Esophagus (tissue), 2 donors: Measurements from ENCODE around the gene FAM120A. TPM values are rescaled to one million over a fixed set of nuclear protein-coding genes. Genes with fewer than 3 reads are reported as not detected.

ENCODE experiments used
- H3K27ac ChIP-seq, 2 donors: one replicate each; pipeline ENCODE4 v1.5.1; 2013; ENCODE audit warnings: low read depth in 2 of 2, mild to moderate bottlenecking in 2 of 2, inconsistent platforms in 1 of 2, low read length in 1 of 2, moderate library complexity in 1 of 2
- H3K27me3 ChIP-seq, 2 donors: one replicate each; pipeline ENCODE4 v1.6.1; 2013; ENCODE audit warnings: low read length in 2 of 2, control low read depth in 1 of 2, mild to moderate bottlenecking in 1 of 2; ENCODE audit not compliant: insufficient read depth in 2 of 2, control insufficient read depth in 1 of 2
- H3K36me3 ChIP-seq, 2 donors: one replicate each; pipeline ENCODE4 v1.6.1; 2013; ENCODE audit warnings: low read length in 1 of 2; ENCODE audit not compliant: control insufficient read depth in 2 of 2, insufficient read depth in 2 of 2
- H3K4me1 ChIP-seq, 2 donors: one replicate each; pipeline ENCODE4 v1.6.1; 2013; ENCODE audit warnings: low read length in 1 of 2; ENCODE audit not compliant: control insufficient read depth in 2 of 2, insufficient read depth in 2 of 2
- H3K4me3 ChIP-seq, 2 donors: one replicate each; pipeline ENCODE4 v1.5.1; 2013; ENCODE audit warnings: low read length in 2 of 2, mild to moderate bottlenecking in 2 of 2, low read depth in 1 of 2, moderate library complexity in 1 of 2
- H3K9me3 ChIP-seq, 2 donors: one replicate each; pipeline ENCODE4 v1.6.1; 2013; ENCODE audit warnings: mild to moderate bottlenecking in 2 of 2, low read depth in 1 of 2, low read length in 1 of 2, moderate library complexity in 1 of 2; ENCODE audit not compliant: control insufficient read depth in 2 of 2, insufficient read depth in 1 of 2
- WGBS, 2 donors: extraction: QIAGEN DNeasy Blood & Tissue Kit; methylation state at CpG; one replicate each; pipeline ENCODE4 v1.1.7; 2013; 5-methylcytosine and 5-hydroxymethylcytosine counted together
- polyA plus RNA-seq, 2 donors: library from polyadenylated mRNA; stranded (reverse); fragments of 200-250 nt; gene quantifications; one replicate each; pipeline ENCODE4 v1.2.3, GENCODE V29; 2013
- donor health status: healthy with polysubstance abuse.
- donor health status: Bipolar disorder and iron deficiency.

Gene FAM120A
- polyA plus RNA-seq, 2 donors, result 31.3 to 32.1 TPM

DNA sequence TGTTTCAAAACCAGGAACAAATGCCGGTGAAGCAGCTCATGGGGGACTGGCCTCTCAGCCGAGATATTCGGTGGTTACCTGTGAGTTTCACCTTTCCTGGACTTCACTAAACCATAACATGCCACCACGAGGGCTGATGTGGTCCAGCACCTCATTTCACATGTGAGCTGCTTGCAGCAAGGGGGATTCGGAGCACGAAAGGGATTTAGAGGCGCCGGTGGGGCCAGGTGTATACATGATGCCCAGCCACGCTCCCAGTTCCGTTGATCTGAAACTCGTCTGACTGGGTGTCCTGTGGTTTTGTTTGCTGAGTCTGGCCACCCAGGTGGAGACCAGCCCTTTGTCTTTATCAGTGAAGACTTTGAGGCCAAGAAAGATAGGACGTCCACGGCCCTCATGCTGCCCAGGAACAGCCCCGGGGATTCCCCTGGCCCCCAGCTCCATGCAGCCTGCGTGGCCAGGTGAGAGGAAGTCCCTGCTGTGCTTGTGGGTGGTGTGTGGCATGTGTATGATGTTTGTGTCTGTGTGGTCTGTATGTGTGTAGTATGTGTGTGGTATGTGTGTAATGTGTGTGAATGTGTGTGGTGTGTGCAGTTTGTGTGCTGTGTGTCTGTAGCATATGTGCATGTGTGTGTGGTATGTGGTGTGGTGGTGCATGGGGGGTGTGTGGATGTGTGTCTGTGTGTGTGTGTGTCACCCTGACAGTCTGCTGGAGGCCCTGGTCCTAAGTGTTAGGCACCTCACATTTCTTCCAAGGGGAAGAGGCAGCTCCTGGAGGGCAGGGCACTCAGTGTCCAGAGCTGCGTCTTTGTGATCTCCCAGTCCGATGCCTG lies 148.3 kb downstream of the FAM120A start:
- Histone ChIP-seq H3K9me3 (no peaks in the 10 kb centered on the region), H3K4me1 (peaks cover 12 to 25% of the 10 kb centered on the region in 2 donors)
- 69 to 83% methylated on average over 17 of the region's 17 CpGs for WGBS, 2 donors

DNA sequence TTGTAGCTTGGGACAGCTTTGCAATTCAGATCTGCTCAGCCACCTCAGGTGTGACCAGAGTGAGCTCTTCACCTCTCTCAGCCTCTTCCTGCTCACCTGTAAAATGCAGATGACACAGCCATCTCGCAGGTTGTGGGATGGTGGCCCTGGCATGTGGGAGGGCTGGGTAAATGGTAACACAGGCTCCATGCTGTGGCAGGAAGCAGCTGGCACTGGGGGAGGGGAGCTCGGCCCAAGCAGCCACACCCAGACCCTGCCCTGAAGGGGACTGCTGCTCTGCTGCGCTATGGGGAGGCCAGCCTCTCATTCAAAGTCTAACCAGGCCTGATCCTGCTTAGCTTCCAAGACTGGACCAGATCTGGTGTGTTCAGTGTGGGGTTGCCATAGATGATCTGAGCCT lies 149.0 kb downstream of the FAM120A start:
- WGBS, 2 donors, result 36 to 42% methylated on average over 3 of the region's 3 CpGs
- H3K36me3 ChIP-seq, result peaks cover 0 to 8% of the 10 kb centered on the region in 2 donors
- no peak overlapping the region for H3K27ac ChIP-seq
- no peaks in the 10 kb centered on the region for H3K9me3 ChIP-seq
- no peaks in the 10 kb centered on the region for H3K27me3 ChIP-seq
- peaks cover 12 to 25% of the 10 kb centered on the region in 2 donors for H3K4me1 ChIP-seq
- no peak overlapping the region for H3K4me3 ChIP-seq

More for the DNA sequence above, 148.3 kb downstream of the FAM120A start:
- H3K27ac ChIP-seq, result no peak overlapping the region
- H3K27me3 ChIP-seq, result no peaks in the 10 kb centered on the region
- H3K4me3 ChIP-seq, result no peak overlapping the region
- H3K36me3 ChIP-seq, result peaks cover 0 to 8% of the 10 kb centered on the region in 2 donors

GRCh38 chr9:93601063-93601462 lies 149.6 kb downstream of the FAM120A start:
- Histone ChIP-seq H3K36me3 (peaks cover 0 to 8% of the 10 kb centered on the region in 2 donors), H3K27me3 (no peaks in the 10 kb centered on the region), H3K27ac (no peak overlapping the region), H3K4me1 (peaks cover 12 to 25% of the 10 kb centered on the region in 2 donors), H3K9me3 (no peaks in the 10 kb centered on the region), H3K4me3 (no peak overlapping the region)
- WGBS, 2 donors, result 78 to 88% methylated on average over 4 of the region's 4 CpGs

DNA sequence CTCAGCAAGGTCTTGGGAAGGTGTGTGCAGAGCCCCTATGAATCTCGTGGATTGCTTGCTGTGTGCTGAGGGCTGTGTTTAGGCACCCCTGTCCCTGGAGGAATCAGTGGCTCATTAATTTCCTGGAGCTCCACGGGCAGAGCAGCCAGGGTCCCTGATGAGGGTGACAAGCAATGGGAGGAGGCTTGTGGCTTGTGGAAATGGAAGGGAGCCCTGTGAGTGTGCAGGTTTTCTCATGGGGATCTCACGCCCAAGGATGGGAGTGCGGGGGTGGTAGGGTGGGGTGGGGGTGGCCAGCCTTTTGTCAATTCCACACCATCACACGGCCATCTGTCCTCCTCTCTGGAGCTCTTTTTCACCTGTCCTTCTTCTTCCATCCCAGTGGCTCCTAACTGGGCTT lies 150.2 kb downstream of the FAM120A start:
- no peak overlapping the region for H3K4me3 ChIP-seq
- no peak overlapping the region for H3K27ac ChIP-seq
- 84 to 88% methylated on average over 5 of the region's 5 CpGs for WGBS, 2 donors
- H3K9me3 ChIP-seq, result no peaks in the 10 kb centered on the region
- peaks cover 0 to 8% of the 10 kb centered on the region in 2 donors for H3K36me3 ChIP-seq
- H3K27me3 ChIP-seq, result no peaks in the 10 kb centered on the region
- peaks cover 10 to 25% of the 10 kb centered on the region in 2 donors for H3K4me1 ChIP-seq

GRCh38 chr9:93603011-93603410 lies 151.5 kb downstream of the FAM120A start:
- 92 to 95% methylated on average over 15 of the region's 15 CpGs for WGBS, 2 donors
- peaks cover 0 to 8% of the 10 kb centered on the region in 2 donors for H3K36me3 ChIP-seq
- H3K4me3 ChIP-seq, result no peak overlapping the region
- H3K27ac ChIP-seq, result no peak overlapping the region
- H3K9me3 ChIP-seq, result no peaks in the 10 kb centered on the region
- H3K4me1 ChIP-seq, result peaks cover 10 to 25% of the 10 kb centered on the region in 2 donors
- no peaks in the 10 kb centered on the region for H3K27me3 ChIP-seq

- H3K36me3 ChIP-seq, result peaks cover 0 to 8% of the 10 kb centered on the region in 2 donors
- no peaks in the 10 kb centered on the region for H3K9me3 ChIP-seq
- H3K4me3 ChIP-seq, result no peak overlapping the region
- H3K27me3 ChIP-seq, result no peaks in the 10 kb centered on the region
- WGBS, 2 donors, result 63 to 83% methylated on average over 4 of the region's 4 CpGs
- no peak overlapping the region for H3K27ac ChIP-seq
- peaks cover 10 to 22% of the 10 kb centered on the region in 2 donors for H3K4me1 ChIP-seq
These were observed 152.4 kb downstream of the FAM120A start for GRCh38 chr9:93603906-93604326.

DNA sequence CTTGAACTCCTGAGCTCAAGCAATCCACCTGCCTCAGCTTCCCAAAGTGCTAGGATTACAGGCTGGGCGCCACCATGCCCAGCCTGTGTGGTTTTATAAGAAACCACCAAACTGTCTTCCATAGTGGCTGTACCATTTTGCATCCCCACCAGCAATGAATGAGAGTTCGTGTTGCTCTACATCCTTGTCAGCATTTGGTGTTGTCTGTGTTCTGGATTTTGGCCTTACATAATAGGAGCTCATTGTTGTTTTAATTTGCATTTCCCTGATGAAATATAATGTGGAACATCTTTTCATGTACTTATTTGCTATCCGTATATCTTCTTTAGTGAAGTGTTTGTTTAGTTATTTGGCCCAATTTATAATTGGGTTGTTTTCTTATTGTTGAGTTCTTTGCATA lies 154.7 kb downstream of the FAM120A start:
- Histone ChIP-seq H3K4me1 (peaks cover 0 to 8% of the 10 kb centered on the region in 2 donors), H3K9me3 (peaks cover 0 to 2% of the 10 kb centered on the region in 2 donors), H3K4me3 (no peak overlapping the region), H3K27ac (no peak overlapping the region), H3K36me3 (peaks cover 0 to 8% of the 10 kb centered on the region in 2 donors), H3K27me3 (no peaks in the 10 kb centered on the region)
- WGBS, 2 donors, result 69 to 95% methylated on average over 3 of the region's 3 CpGs

DNA sequence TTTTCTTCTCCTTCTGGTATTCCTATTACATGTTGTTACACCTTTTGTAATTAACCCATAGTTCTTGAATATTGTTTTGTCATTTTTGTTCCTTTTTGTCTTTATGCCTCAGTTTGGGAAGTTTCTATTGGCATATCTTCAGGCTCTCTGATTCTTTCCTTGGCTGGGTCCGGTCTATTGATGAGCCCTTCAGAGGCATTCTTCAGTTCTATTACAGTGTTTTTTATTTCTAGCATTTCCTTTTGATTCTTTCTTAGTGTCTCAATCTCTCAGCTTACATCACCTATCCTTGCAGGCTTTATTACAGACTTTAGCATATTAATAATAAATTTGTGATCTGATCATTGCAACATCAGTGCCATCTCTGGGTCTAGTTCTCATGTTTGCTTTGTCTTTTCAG lies 158.7 kb downstream of the FAM120A start:
- WGBS, 2 donors, result 96 to 100% methylated on average over 1 of the region's 1 CpG
- H3K36me3 ChIP-seq, result no peaks in the 10 kb centered on the region
- H3K9me3 ChIP-seq, result peaks cover 0 to 2% of the 10 kb centered on the region in 2 donors
- H3K4me1 ChIP-seq, result peaks cover 5 to 9% of the 10 kb centered on the region in 2 donors
- no peak overlapping the region for H3K4me3 ChIP-seq
- no peaks in the 10 kb centered on the region for H3K27me3 ChIP-seq
- no peak overlapping the region for H3K27ac ChIP-seq

DNA sequence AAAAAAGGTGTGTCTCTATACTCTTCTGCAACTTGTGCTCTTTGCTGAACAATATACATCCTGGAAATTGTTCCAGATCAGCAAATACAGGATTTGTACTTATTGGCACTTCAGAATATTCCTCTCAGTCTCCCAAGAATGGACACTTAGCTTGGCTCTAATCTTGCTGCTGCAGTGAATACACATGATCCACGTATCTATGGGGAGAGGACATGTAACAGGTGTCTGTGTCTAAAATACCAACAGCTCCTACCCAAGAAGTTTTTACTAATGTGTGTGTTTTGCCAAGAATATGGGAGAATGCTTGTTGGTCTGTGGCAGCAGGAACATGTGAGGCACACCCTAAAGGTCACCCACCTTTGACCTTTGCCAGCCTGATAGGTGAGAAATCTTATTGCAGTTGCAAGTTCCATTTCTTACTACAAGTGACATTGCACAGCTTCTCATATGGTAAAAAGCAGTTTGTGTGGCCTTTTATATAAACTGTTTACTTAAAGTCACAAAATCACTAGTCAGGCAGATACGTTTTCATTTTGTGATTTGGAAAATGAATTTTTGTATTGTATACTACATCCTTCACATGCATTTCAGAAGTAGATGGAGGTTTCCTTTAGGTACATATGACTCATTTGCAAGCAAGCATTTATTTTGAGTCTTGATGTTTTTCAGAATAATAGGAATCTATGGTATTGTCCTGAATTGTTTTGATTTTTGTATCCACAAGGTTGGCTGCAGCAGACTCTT lies 160.7 kb downstream of the FAM120A start:
- H3K36me3 ChIP-seq, result no peaks in the 10 kb centered on the region
- H3K4me1 ChIP-seq, result peaks cover 5 to 9% of the 10 kb centered on the region in 2 donors
- peaks cover 0 to 2% of the 10 kb centered on the region in 2 donors for H3K9me3 ChIP-seq
- H3K4me3 ChIP-seq, result no peak overlapping the region
- no peaks in the 10 kb centered on the region for H3K27me3 ChIP-seq
- no peak overlapping the region for H3K27ac ChIP-seq
- WGBS, 2 donors, result 42 to 53% methylated on average over 2 of the region's 2 CpGs
